OCI-LY3 (cell line): ENCODE results near the gene SPATS2.
"Not testable (repeated sequence)": the region's sequence is repeated elsewhere in the genome, so short reads cannot be mapped to it uniquely, and the experiment has no call there.

ENCODE experiments used
- H2AFZ ChIP-seq: fragments of 200-600, 300-600 bp; shearing (Covaris generic); 2 replicates; pipeline ENCODE4 v1.6.0; 2014; ENCODE audit warnings: antibody characterized with exemption, low read depth, low read length
- H3K27ac ChIP-seq: fragments of 200-600, 300-600 bp; sonication (generic); 2 replicates; pipeline ENCODE4 v1.5.1; 2014; ENCODE audit warnings: mild to moderate bottlenecking, low read length, moderate library complexity, mixed read lengths
- H3K27me3 ChIP-seq: fragments of 200-600, 300-600 bp; sonication (generic); 2 replicates; pipeline ENCODE4 v1.6.1; 2014; ENCODE audit warnings: low read depth, low read length, mixed read lengths
- H3K36me3 ChIP-seq: fragments of 200-600, 300-600 bp; sonication (generic); replicated peaks from 2 replicates; pipeline ENCODE3; 2014; ENCODE audit warnings: low read depth, low read length, mixed read lengths
- H3K4me1 ChIP-seq: fragments of 300-600, 200-600 bp; sonication (generic); 2 replicates; pipeline ENCODE4 v1.6.1; 2014; ENCODE audit warnings: low read length, mixed read lengths
- H3K4me2 ChIP-seq: fragments of 200-600, 300-600 bp; sonication (generic); 2 replicates; pipeline ENCODE4 v1.6.1; 2014; ENCODE audit warnings: low read length, mixed read lengths
- H3K4me3 ChIP-seq: fragments of 300-600, 200-600 bp; sonication (generic); 2 replicates; pipeline ENCODE4 v1.5.1; 2014; ENCODE audit warnings: antibody characterized with exemption, mild to moderate bottlenecking, low read length, moderate library complexity
- H3K79me2 ChIP-seq: fragments of 300-600, 200-600 bp; shearing (Covaris generic); 2 replicates; pipeline ENCODE4 v1.6.1; 2014; ENCODE audit warnings: mild to moderate bottlenecking, low read length, mixed read lengths
- H3K9ac ChIP-seq: fragments of 300-600, 200-600 bp; shearing (Covaris generic); 2 replicates; pipeline ENCODE4 v1.6.0; 2014; ENCODE audit warnings: mild to moderate bottlenecking, low read length, moderate library complexity
- H3K9me3 ChIP-seq: fragments of 200-600, 300-600 bp; shearing (Covaris generic); 2 replicates; pipeline ENCODE4 v1.6.1; 2014; ENCODE audit warnings: low read length, mixed read lengths; ENCODE audit not compliant: insufficient read depth
- H4K20me1 ChIP-seq: fragments of 200-600, 300-600 bp; sonication (generic); 2 replicates; pipeline ENCODE4 v1.6.1; 2016; ENCODE audit warnings: low read length, mixed read lengths; ENCODE audit not compliant: insufficient read depth
- EZH2phosphoT487 ChIP-seq: fragments of 200-600 bp; shearing (Covaris generic); IDR thresholded peaks from 2 replicates; pipeline ENCODE4 v1.6.1; 2018; ENCODE audit warnings: antibody characterized with exemption, mixed run types, low read depth
- TF ChIP-seq, protein P1 (sequence below): fragments of 200-600, 300-600 bp; sonication (generic); IDR thresholded peaks from 2 replicates; pipeline ENCODE4 v1.5.1; 2014; ENCODE audit warnings: antibody characterized with exemption, low read length, low read depth

The SPATS2 gene

GRCh38 chr12:49422114-49422513 is 54.9 kb downstream of the SPATS2 start:
- peaks cover 3% of the 10 kb centered on the region; the same call in 1 of the 2 replicates for H4K20me1 ChIP-seq
- no peak overlapping the region for H3K4me3 ChIP-seq
- no peaks in the 10 kb centered on the region for H3K27me3 ChIP-seq
- H3K9ac ChIP-seq = no peak overlapping the region
- H3K4me1 ChIP-seq = peaks cover 7% of the 10 kb centered on the region; the same call in 1 of the 2 replicates
- no peaks in the 10 kb centered on the region for H3K79me2 ChIP-seq
- TF ChIP-seq, protein P1, sequence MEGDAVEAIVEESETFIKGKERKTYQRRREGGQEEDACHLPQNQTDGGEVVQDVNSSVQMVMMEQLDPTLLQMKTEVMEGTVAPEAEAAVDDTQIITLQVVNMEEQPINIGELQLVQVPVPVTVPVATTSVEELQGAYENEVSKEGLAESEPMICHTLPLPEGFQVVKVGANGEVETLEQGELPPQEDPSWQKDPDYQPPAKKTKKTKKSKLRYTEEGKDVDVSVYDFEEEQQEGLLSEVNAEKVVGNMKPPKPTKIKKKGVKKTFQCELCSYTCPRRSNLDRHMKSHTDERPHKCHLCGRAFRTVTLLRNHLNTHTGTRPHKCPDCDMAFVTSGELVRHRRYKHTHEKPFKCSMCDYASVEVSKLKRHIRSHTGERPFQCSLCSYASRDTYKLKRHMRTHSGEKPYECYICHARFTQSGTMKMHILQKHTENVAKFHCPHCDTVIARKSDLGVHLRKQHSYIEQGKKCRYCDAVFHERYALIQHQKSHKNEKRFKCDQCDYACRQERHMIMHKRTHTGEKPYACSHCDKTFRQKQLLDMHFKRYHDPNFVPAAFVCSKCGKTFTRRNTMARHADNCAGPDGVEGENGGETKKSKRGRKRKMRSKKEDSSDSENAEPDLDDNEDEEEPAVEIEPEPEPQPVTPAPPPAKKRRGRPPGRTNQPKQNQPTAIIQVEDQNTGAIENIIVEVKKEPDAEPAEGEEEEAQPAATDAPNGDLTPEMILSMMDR = no peak
- no peak for TF ChIP-seq EZH2phosphoT487
- H2AFZ ChIP-seq = no peak overlapping the region
- no peak overlapping the region for H3K27ac ChIP-seq
- H3K4me2 ChIP-seq = no peak overlapping the region
- H3K9me3 ChIP-seq = no peaks in the 10 kb centered on the region
- H3K36me3 ChIP-seq = peaks cover 7% of the 10 kb centered on the region

DNA sequence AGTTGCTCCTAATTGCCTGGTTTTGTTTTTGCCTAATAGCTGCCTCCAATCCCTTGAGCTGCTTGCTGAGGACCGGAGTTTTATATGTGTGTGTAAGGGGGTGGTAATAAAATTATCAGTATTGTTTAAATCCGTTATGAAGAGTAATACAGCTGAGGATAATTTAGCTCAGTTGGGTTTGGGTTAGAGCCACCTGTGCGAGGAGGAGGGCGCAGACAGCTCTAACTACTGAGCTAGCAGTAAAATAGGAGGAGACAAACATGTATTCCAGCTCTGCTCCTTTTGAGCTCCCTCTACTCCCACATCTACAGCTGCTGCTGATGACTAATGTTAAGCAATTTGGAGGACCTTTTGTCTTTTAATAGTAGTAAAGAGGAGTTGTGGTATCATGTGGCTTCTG is 61.5 kb downstream of the SPATS2 start:
- Histone ChIP-seq H3K9ac (peak overlapping the region; percentile 67), H4K20me1 (no peaks in the 10 kb centered on the region), H2AFZ (peak overlapping the region; percentile 39; the same call in 1 of the 2 replicates), H3K4me2 (peak overlapping the region; percentile 72), H3K4me1 (peaks cover 20% of the 10 kb centered on the region), H3K36me3 (peaks cover 7% of the 10 kb centered on the region), H3K79me2 (peaks cover 7% of the 10 kb centered on the region; the same call in 1 of the 2 replicates), H3K4me3 (peak overlapping the region; percentile 63), H3K27me3 (no peaks in the 10 kb centered on the region), H3K27ac (peak overlapping the region; percentile 84), H3K9me3 (no peaks in the 10 kb centered on the region)
- TF ChIP-seq, protein P1 = no peak
- TF ChIP-seq EZH2phosphoT487 = no peak

DNA sequence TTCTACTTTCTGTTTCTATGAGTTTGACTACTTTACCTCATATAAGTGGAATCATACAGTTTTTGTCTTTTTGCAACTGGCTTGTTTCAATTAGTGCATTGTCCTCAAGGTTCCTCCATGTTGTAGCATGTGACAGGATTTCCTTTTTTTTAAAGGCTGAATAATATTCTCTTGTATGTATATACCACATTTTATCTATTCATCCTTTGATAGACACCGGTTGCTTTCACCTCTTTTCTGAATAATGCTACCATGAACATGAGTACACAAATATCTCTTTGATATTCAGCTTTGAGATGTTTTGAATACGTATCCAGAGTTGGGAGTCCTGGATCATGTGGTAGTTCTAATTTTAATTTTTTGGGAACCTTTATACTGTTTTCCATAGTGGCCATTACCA is 65.4 kb downstream of the SPATS2 start:
- Histone ChIP-seq H3K36me3 (no peaks in the 10 kb centered on the region), H3K4me1 (peaks cover 20% of the 10 kb centered on the region), H3K27ac (no peak overlapping the region), H3K4me2 (no peak overlapping the region), H3K4me3 (no peak overlapping the region), H2AFZ (no peak overlapping the region), H3K9ac (no peak overlapping the region), H3K9me3 (no peaks in the 10 kb centered on the region), H3K27me3 (no peaks in the 10 kb centered on the region), H4K20me1 (no peaks in the 10 kb centered on the region), H3K79me2 (peaks cover 7% of the 10 kb centered on the region; the same call in 1 of the 2 replicates)
- TF ChIP-seq, protein P1 = no peak
- TF ChIP-seq EZH2phosphoT487 = no peak

GRCh38 chr12:49436799-49437198 is 69.5 kb downstream of the SPATS2 start:
- H2AFZ ChIP-seq, H3K4me1 ChIP-seq, H3K36me3 ChIP-seq, H3K9ac ChIP-seq, H4K20me1 ChIP-seq, H3K4me2 ChIP-seq, H3K79me2 ChIP-seq, H3K27ac ChIP-seq, H3K9me3 ChIP-seq, H3K4me3 ChIP-seq, H3K27me3 ChIP-seq: not testable (repeated sequence)

DNA sequence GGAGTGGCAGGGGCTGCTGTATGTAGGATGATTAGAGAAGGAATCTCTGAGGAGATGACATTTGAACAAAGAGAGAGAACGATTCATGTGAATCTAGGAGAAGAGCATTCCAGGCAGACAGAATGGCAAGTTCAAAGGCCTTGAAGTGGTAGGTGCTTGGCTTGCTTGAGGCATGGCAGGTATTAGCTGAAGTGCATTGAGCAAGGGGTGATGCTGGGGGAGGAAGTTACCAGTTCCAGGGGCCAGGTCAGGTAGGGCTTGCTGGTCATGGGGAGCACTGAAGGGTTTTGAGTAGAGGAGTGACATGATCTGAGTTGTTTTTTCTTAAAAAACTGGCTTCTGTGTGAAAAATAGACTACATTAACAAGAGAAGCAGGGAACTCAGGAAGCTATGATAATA is 71.8 kb downstream of the SPATS2 start:
- Histone ChIP-seq H3K9me3 (no peaks in the 10 kb centered on the region), H4K20me1 (no peaks in the 10 kb centered on the region), H3K4me3 (no peak overlapping the region), H3K4me2 (no peak overlapping the region), H3K79me2 (no peaks in the 10 kb centered on the region), H3K4me1 (no peaks in the 10 kb centered on the region), H2AFZ (no peak overlapping the region), H3K27ac (no peak overlapping the region), H3K9ac (no peak overlapping the region), H3K36me3 (no peaks in the 10 kb centered on the region), H3K27me3 (no peaks in the 10 kb centered on the region)
- TF ChIP-seq, protein P1 = no peak
- TF ChIP-seq EZH2phosphoT487 = no peak
